HCT116 (cell line): ENCODE data around the gene TNXB. TPM values are rescaled to one million over a fixed set of nuclear protein-coding genes. Genes with fewer than 3 reads are reported as not detected.

Source experiments
- ATAC-seq: fragments of 200-7000 bp; cut with Tn5 transposase; 2 replicates; pipeline ENCODE4 v1.9.1; 2020; ENCODE audit warnings: mild to moderate bottlenecking, moderate library complexity
- BruUV-seq: library from RNA; stranded (reverse); fragments of 400-500 nt; replicated peaks from 2 replicates; lab custom pipeline; 2021; lab: Mats Ljungman, UMichigan
- CTCF ChIA-PET: fragments of 300-600 bp; sonication (Branson Sonifier 250); formaldehyde crosslinking; loops from one replicate; lab custom pipeline; 2021; ENCODE audit warnings: antibody characterized with exemption; lab: Charles Lee
- POLR2A ChIA-PET: fragments of 300-600, 350-600 bp; sonication (Branson Sonifier 250); formaldehyde crosslinking; loops from one replicate; lab custom pipeline; 2021; ENCODE audit warnings: antibody characterized with exemption; lab: Charles Lee
- RAD21 ChIA-PET, 2 experiments: fragments of 300-600 bp; sonication (Branson Sonifier 250); formaldehyde crosslinking; loops; one replicate each; lab custom pipeline; 2023; ENCODE audit warnings: low total read pairs in 2 of 2; ENCODE audit not compliant: uncharacterized antibody in 2 of 2, unreplicated experiment in 2 of 2, low non-redundant PET in 1 of 2; lab: Charles Lee
- DNase-seq: peaks from one replicate; pipeline ENCODE4 v3.0.0-alpha.2; 2010; ENCODE audit warnings: low read depth, low spot score
- H2AFZ ChIP-seq: fragments of 200-600 bp; shearing (Covaris generic), sonication (generic); 2 replicates; pipeline ENCODE4 v1.6.1; 2017; ENCODE audit warnings: low read depth, mixed run types, mixed read lengths, antibody characterized with exemption, low read length; ENCODE audit not compliant: poor library complexity, severe bottlenecking
- H3K27ac ChIP-seq: 2 replicates; pipeline ENCODE4 v1.5.1; 2012; ENCODE audit warnings: low read depth, low read length
- H3K27me3 ChIP-seq: fragments of 200-600 bp; sonication (generic); 2 replicates; pipeline ENCODE4 v1.6.1; 2016; ENCODE audit warnings: mixed run types, low read length, mixed read lengths; ENCODE audit not compliant: insufficient read depth
- H3K36me3 ChIP-seq, 2 experiments: fragments of 200-500 bp in 1 of 2; fragments of 200-600 bp in 1 of 2; sonication (Bioruptor generic) in 1 of 2; sonication (generic) in 1 of 2; 2 replicates each; pipeline versions ENCODE4 v1.5.1 to v1.6.1; 2014 to 2016; ENCODE audit warnings: low read length in 2 of 2, inconsistent platforms in 1 of 2, mixed read lengths in 1 of 2, mixed run types in 1 of 2; ENCODE audit not compliant: insufficient read depth in 2 of 2, control insufficient read depth in 1 of 2
- H3K4me1 ChIP-seq, 2 experiments: fragments of 200-600 bp in 1 of 2; sonication (generic) in 1 of 2; 2 replicates each; pipeline versions ENCODE4 v1.5.1 to v1.6.1; 2012 to 2017; ENCODE audit warnings: low read length in 2 of 2, inconsistent platforms in 1 of 2, mild to moderate bottlenecking in 1 of 2, mixed read lengths in 1 of 2, mixed run types in 1 of 2, moderate library complexity in 1 of 2; ENCODE audit not compliant: insufficient read depth in 2 of 2, control insufficient read depth in 1 of 2
- H3K4me2 ChIP-seq: fragments of 200-600 bp; sonication (generic); 2 replicates; pipeline ENCODE4 v1.6.1; 2017; ENCODE audit warnings: mixed run types, low read length, mixed read lengths
- H3K4me3 ChIP-seq, 2 experiments: fragments of 200-600 bp in 1 of 2; sonication (generic) in 1 of 2; replicated peaks in 1 of 2; 2 replicates each; pipeline ENCODE4 v1.5.1; 2011 to 2016; ENCODE audit warnings: low read length in 2 of 2, control low read depth in 1 of 2, low read depth in 1 of 2, mild to moderate bottlenecking in 1 of 2, mixed read lengths in 1 of 2, mixed run types in 1 of 2
- H3K79me2 ChIP-seq: fragments of 200-600 bp; sonication (generic); 2 replicates; pipeline ENCODE4 v1.6.1; 2017; ENCODE audit warnings: mild to moderate bottlenecking, mixed run types, low read length, moderate library complexity, mixed read lengths; ENCODE audit not compliant: insufficient read depth
- H3K9ac ChIP-seq: fragments of 200-600 bp; sonication (generic); 2 replicates; pipeline ENCODE4 v1.6.1; 2016; ENCODE audit warnings: low read length, mixed read lengths
- H3K9me2 ChIP-seq: fragments of 200-600 bp; sonication (generic), shearing (Covaris generic); 2 replicates; pipeline ENCODE4 v1.6.1; 2017; ENCODE audit warnings: mixed run types, mild to moderate bottlenecking, moderate library complexity; ENCODE audit not compliant: insufficient read depth
- H3K9me3 ChIP-seq, 2 experiments: fragments of 200-500 bp in 1 of 2; fragments of 200-600 bp in 1 of 2; sonication (Bioruptor generic) in 1 of 2; sonication (generic) in 1 of 2; 2 replicates each; pipeline ENCODE4 v1.6.1; 2014 to 2017; ENCODE audit warnings: low read length in 2 of 2, mixed read lengths in 2 of 2, inconsistent platforms in 1 of 2, low read depth in 1 of 2, mild to moderate bottlenecking in 1 of 2, mixed run types in 1 of 2, moderate library complexity in 1 of 2; ENCODE audit not compliant: control insufficient read depth in 1 of 2, insufficient read depth in 1 of 2
- H4K20me1 ChIP-seq: fragments of 200-600 bp; sonication (generic), shearing (Covaris generic); 2 replicates; pipeline ENCODE4 v1.6.1; 2017; ENCODE audit warnings: mixed run types, mild to moderate bottlenecking, moderate library complexity; ENCODE audit not compliant: insufficient read depth
- CBX3 ChIP-seq: IDR thresholded peaks from 2 replicates; pipeline ENCODE4 v1.6.1; 2012; ENCODE audit warnings: low read depth
- CEBPB ChIP-seq: IDR thresholded peaks from 2 replicates; pipeline ENCODE4 v1.6.1; 2012; ENCODE audit warnings: low read depth
- EGR1 ChIP-seq: IDR thresholded peaks from 2 replicates; pipeline ENCODE4 v1.6.1; 2012; ENCODE audit warnings: low read depth
- ELF1 ChIP-seq: IDR thresholded peaks from 2 replicates; pipeline ENCODE4 v1.6.1; 2012; ENCODE audit warnings: low read depth, borderline replicate concordance
- EZH2 ChIP-seq: fragments of 200-600 bp; sonication (generic); IDR thresholded peaks from 2 replicates; pipeline ENCODE4 v1.6.1; 2017; ENCODE audit warnings: antibody characterized with exemption, mixed run types
- EZH2phosphoT487 ChIP-seq: fragments of 200-600 bp; IDR thresholded peaks from 2 replicates; pipeline ENCODE4 v1.6.1; 2018; ENCODE audit warnings: antibody characterized with exemption, borderline replicate concordance
- FOSL1 ChIP-seq: IDR thresholded peaks from 2 replicates; pipeline ENCODE4 v1.6.1; 2012; ENCODE audit warnings: low read depth
- JUND ChIP-seq: IDR thresholded peaks from 2 replicates; pipeline ENCODE4 v1.6.1; 2012
- POLR2A ChIP-seq: IDR thresholded peaks from 2 replicates; pipeline ENCODE4 v1.7.0; 2011; ENCODE audit warnings: borderline replicate concordance; ENCODE audit not compliant: insufficient read depth, insufficient read length; ENCODE audit errors: extremely low read depth
- POLR2AphosphoS5 ChIP-seq: IDR thresholded peaks from 2 replicates; pipeline ENCODE4 v1.6.1; 2011; ENCODE audit warnings: mild to moderate bottlenecking, low read depth, low read length, moderate library complexity
- RAD21 ChIP-seq: IDR thresholded peaks from 2 replicates; pipeline ENCODE4 v1.6.1; 2012; ENCODE audit warnings: low read depth, mild to moderate bottlenecking
- SIN3A ChIP-seq: IDR thresholded peaks from 2 replicates; pipeline ENCODE4 v1.6.1; 2012; ENCODE audit warnings: low read depth
- TCF7L2 ChIP-seq: IDR thresholded peaks from 2 replicates; pipeline ENCODE4 v1.7.0; 2011; ENCODE audit warnings: borderline replicate concordance, inconsistent platforms; ENCODE audit not compliant: insufficient read depth, insufficient read length; ENCODE audit errors: extremely low read depth
- YY1 ChIP-seq: IDR thresholded peaks from 2 replicates; pipeline ENCODE4 v1.6.1; 2011; ENCODE audit warnings: low read length, low read depth, moderate library complexity, mild to moderate bottlenecking; ENCODE audit not compliant: insufficient replicate concordance; ENCODE audit errors: extremely low read depth
- ZFX ChIP-seq: fragments of 450-650 bp; IDR thresholded peaks from 2 replicates; pipeline ENCODE4 v1.6.1; 2017
- ZNF274 ChIP-seq: fragments of 200-500 bp; sonication (Bioruptor generic); IDR thresholded peaks from 2 replicates; pipeline ENCODE4 v1.6.1; 2014; ENCODE audit warnings: mild to moderate bottlenecking, low read depth, low read length, inconsistent platforms
- intact Hi-C: fragments of 100-400 bp; cut with micrococcal nuclease; formaldehyde crosslinking; loops from 2 replicates; pipeline ENCODE4 v1.10.0; 2022
- total RNA-seq: library from RNA; stranded (reverse); gene quantifications from one replicate; pipeline ENCODE4 v1.2.1, GENCODE V29; 2021; ENCODE audit not compliant: unreplicated experiment
- TF ChIP-seq, protein P1 (sequence below): IDR thresholded peaks from 2 replicates; pipeline ENCODE4 v1.6.1; 2012
- TF ChIP-seq, protein P2 (sequence below): IDR thresholded peaks from 2 replicates; pipeline ENCODE4 v1.6.1; 2012; ENCODE audit warnings: low read depth

The TNXB gene
- total RNA-seq, 1 experiment from 2014 or later, result 8.5 TPM

DNA sequence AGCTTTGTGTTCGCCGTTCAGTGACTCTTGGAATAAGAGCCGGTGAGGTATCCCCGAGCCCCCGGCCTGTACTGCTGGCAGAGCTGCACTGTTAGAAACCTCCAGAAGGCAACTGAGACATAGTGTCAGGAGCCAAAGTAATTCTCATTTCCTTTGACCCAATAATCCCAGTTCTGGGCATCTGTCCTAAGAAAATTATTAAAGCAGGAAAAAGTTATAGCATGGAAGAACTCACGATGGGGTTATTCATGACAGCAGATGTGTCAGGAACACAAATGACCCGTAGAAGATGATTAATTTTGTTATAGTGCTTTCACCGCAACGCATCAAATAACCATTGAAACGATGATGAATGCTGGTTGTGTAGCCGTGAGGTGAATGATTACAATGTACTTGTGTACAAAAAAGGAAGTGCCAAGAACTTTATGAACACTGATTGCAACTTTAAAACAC is 50.6 kb downstream of the TNXB start:
- DNase-seq, result no peak
- H3K27me3 ChIP-seq, result no peaks in the 10 kb centered on the region
- H3K9me3 ChIP-seq, result no peaks in the 10 kb centered on the region
- no peaks in the 10 kb centered on the region for H3K36me3 ChIP-seq
- ChIA-PET POLR2A (no interaction called here), CTCF (interaction anchor here (1.0 kb wide), 1 partner anchor 11 kb away, joined by 3 read pairs; no protein-coding TSS in a partner anchor)
- no peak overlapping the region for H3K4me3 ChIP-seq
- no peaks in the 10 kb centered on the region for H4K20me1 ChIP-seq
- TF ChIP-seq FOSL1 (no peak), YY1 (no peak), POLR2A (no peak), ZNF274 (no peak), POLR2AphosphoS5 (no peak), ELF1 (no peak), EZH2phosphoT487 (no peak), ZFX (no peak), EGR1 (no peak)
- TF ChIP-seq, protein P1, sequence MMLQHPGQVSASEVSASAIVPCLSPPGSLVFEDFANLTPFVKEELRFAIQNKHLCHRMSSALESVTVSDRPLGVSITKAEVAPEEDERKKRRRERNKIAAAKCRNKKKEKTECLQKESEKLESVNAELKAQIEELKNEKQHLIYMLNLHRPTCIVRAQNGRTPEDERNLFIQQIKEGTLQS, result no peak
- TF ChIP-seq, all 23 proteins: peak for 0
- Histone ChIP-seq H3K9ac (no peak overlapping the region), H3K27ac (no peak overlapping the region), H3K4me1 (no peaks in the 10 kb centered on the region), H3K9me2 (no peaks in the 10 kb centered on the region), H2AFZ (no peak overlapping the region), H3K79me2 (no peaks in the 10 kb centered on the region), H3K4me2 (no peak overlapping the region)
- intact Hi-C loops, result no loop called here
- ATAC-seq, result no peak
- RAD21 ChIA-PET, result no interaction called here
- BruUV-seq, result no TSS peak

DNA sequence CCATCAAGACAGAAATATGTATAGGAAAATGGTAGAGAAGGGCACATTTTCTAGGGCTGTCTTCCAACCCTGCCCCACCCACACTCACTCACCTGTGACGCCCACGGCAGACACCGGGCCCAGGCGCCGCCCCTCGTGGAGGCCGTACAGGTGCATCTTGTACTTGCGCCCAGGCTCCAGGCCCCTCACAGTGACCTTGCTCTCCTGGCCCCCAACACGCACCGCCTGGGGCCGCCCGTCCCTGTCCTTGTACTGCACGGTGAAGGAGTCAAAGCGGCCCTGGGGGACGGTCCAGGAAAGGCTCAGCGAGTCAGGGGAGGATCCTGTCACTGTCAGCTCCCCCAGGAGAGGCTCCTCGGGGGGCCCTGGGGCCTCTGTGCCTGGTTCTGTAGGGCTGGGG is 51.2 kb downstream of the TNXB start:
- ATAC-seq, result no peak
- intact Hi-C loops, result no loop called here
- H4K20me1 ChIP-seq, result no peaks in the 10 kb centered on the region
- H3K4me2 ChIP-seq, result no peak overlapping the region
- no TSS peak for BruUV-seq
- H3K9me2 ChIP-seq, result no peaks in the 10 kb centered on the region
- ChIA-PET POLR2A (no interaction called here), CTCF (no interaction called here), RAD21 (no interaction called here)
- H3K36me3 ChIP-seq, result no peaks in the 10 kb centered on the region
- no peak overlapping the region for H2AFZ ChIP-seq
- no peak overlapping the region for H3K4me3 ChIP-seq
- no peak overlapping the region for H3K27ac ChIP-seq
- no peaks in the 10 kb centered on the region for H3K9me3 ChIP-seq
- no peak for DNase-seq
- no peaks in the 10 kb centered on the region for H3K79me2 ChIP-seq
- H3K27me3 ChIP-seq, result no peaks in the 10 kb centered on the region
- no peaks in the 10 kb centered on the region for H3K4me1 ChIP-seq
- no peak overlapping the region for H3K9ac ChIP-seq
- TF ChIP-seq CBX3 (no peak), SIN3A (no peak), EZH2phosphoT487 (no peak), POLR2AphosphoS5 (no peak), ZFX (no peak), ELF1 (no peak), CEBPB (no peak), POLR2A (no peak), TCF7L2 (no peak), RAD21 (no peak), EGR1 (no peak), EZH2 (no peak), JUND (no peak), YY1 (no peak)
- TF ChIP-seq, protein P2, sequence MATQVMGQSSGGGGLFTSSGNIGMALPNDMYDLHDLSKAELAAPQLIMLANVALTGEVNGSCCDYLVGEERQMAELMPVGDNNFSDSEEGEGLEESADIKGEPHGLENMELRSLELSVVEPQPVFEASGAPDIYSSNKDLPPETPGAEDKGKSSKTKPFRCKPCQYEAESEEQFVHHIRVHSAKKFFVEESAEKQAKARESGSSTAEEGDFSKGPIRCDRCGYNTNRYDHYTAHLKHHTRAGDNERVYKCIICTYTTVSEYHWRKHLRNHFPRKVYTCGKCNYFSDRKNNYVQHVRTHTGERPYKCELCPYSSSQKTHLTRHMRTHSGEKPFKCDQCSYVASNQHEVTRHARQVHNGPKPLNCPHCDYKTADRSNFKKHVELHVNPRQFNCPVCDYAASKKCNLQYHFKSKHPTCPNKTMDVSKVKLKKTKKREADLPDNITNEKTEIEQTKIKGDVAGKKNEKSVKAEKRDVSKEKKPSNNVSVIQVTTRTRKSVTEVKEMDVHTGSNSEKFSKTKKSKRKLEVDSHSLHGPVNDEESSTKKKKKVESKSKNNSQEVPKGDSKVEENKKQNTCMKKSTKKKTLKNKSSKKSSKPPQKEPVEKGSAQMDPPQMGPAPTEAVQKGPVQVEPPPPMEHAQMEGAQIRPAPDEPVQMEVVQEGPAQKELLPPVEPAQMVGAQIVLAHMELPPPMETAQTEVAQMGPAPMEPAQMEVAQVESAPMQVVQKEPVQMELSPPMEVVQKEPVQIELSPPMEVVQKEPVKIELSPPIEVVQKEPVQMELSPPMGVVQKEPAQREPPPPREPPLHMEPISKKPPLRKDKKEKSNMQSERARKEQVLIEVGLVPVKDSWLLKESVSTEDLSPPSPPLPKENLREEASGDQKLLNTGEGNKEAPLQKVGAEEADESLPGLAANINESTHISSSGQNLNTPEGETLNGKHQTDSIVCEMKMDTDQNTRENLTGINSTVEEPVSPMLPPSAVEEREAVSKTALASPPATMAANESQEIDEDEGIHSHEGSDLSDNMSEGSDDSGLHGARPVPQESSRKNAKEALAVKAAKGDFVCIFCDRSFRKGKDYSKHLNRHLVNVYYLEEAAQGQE, result no peak
- TF ChIP-seq, protein P1, result no peak
